GM12878 (cell line): ENCODE results near the gene RPS23. TPM values are rescaled to one million over a fixed set of nuclear protein-coding genes. Genes with fewer than 3 reads are reported as not detected.
A peak's percentile ranks its signal among the peaks of the same experiment; 100 is the strongest.

Source experiments
- ATAC-seq: fragments of 200-7000 bp; cut with Tn5 transposase; 3 replicates; pipeline ENCODE4 v1.9.1; 2020; ENCODE audit warnings: mild to moderate bottlenecking, moderate library complexity
- BruUV-seq: library from RNA; stranded (reverse); fragments of 400-500 nt; replicated peaks from 2 replicates; lab custom pipeline; 2021; lab: Mats Ljungman, UMichigan
- CTCF ChIA-PET: fragments of 300-600 bp; sonication (Branson Sonifier 250); formaldehyde crosslinking; extraction: SDS; loops from one replicate; lab custom pipeline; 2021; ENCODE audit warnings: inconsistent platforms; lab: Yijun Ruan, JAX
- POLR2A ChIA-PET: fragments of 350-600 bp; formaldehyde crosslinking; extraction: SDS; loops from one replicate; lab custom pipeline; 2021; ENCODE audit warnings: inconsistent platforms; lab: Charles Lee
- RAD21 ChIA-PET: fragments of 300-600 bp; sonication (Branson Sonifier 250); formaldehyde crosslinking; loops from one replicate; lab custom pipeline; 2023; ENCODE audit warnings: antibody characterized with exemption; ENCODE audit not compliant: unreplicated experiment; lab: Charles Lee
- SMC1A ChIA-PET: fragments of 300-600 bp; sonication (Branson Sonifier 250); formaldehyde crosslinking; loops from one replicate; lab custom pipeline; 2023; ENCODE audit not compliant: unreplicated experiment, uncharacterized antibody; lab: Charles Lee
- DNase-seq: peaks from one replicate; pipeline ENCODE4 v3.0.0-alpha.2; 2011; ENCODE audit warnings: low read depth, low spot score
- FAIRE-seq: peaks from 3 replicates; lab custom pipeline; 2011; peaks lifted over from hg19 to GRCh38; lab: Jason Lieb, UNC
- H2AFZ ChIP-seq: 2 replicates; pipeline ENCODE4 v1.6.0; 2011; ENCODE audit warnings: low read depth, low read length, control low read depth; ENCODE audit not compliant: control insufficient read depth
- H3K27ac ChIP-seq: 2 replicates; pipeline ENCODE4 v1.5.1; 2011; ENCODE audit warnings: control low read depth; ENCODE audit not compliant: control insufficient read depth, insufficient read depth
- H3K27me3 ChIP-seq, 2 experiments: replicated peaks in 1 of 2; 2 replicates each; pipeline versions ENCODE4 v1.6.0 to v1.6.1; 2011; ENCODE audit warnings: low read length in 1 of 2; ENCODE audit not compliant: control insufficient read depth in 2 of 2, insufficient read depth in 2 of 2
- H3K36me3 ChIP-seq, 2 experiments: 2 replicates each; pipeline ENCODE4 v1.5.1; 2011; ENCODE audit warnings: low read length in 1 of 2; ENCODE audit not compliant: control insufficient read depth in 2 of 2, insufficient read depth in 2 of 2
- H3K4me1 ChIP-seq: 2 replicates; pipeline ENCODE4 v1.6.1; 2011; ENCODE audit warnings: mild to moderate bottlenecking, low read length, moderate library complexity, mixed read lengths; ENCODE audit not compliant: control insufficient read depth, insufficient read depth
- H3K4me2 ChIP-seq: 2 replicates; pipeline ENCODE4 v1.6.0; 2011; ENCODE audit warnings: control low read depth; ENCODE audit not compliant: control insufficient read depth, insufficient read depth
- H3K4me3 ChIP-seq: fragments of 200-600 bp; sonication (generic); 2 replicates; pipeline ENCODE4 v1.5.1; 2016
- H3K79me2 ChIP-seq: 2 replicates; pipeline ENCODE4 v1.6.0; 2011; ENCODE audit warnings: low read length; ENCODE audit not compliant: control insufficient read depth, insufficient read depth
- H3K9ac ChIP-seq: 2 replicates; pipeline ENCODE4 v1.8.0; 2011; ENCODE audit warnings: low read length, control low read depth, mixed read lengths; ENCODE audit not compliant: control insufficient read depth, insufficient read depth
- H3K9me3 ChIP-seq: replicated peaks from 3 replicates; pipeline ENCODE4 v1.5.1; 2011; ENCODE audit warnings: mild to moderate bottlenecking, low read length; ENCODE audit not compliant: control insufficient read depth, insufficient read depth
- H4K20me1 ChIP-seq: 2 replicates; pipeline ENCODE4 v1.6.0; 2011; ENCODE audit not compliant: control insufficient read depth, insufficient read depth
- EGR1 ChIP-seq, 2 experiments: IDR thresholded peaks; 1 replicate in 1 of 2; 2 replicates in 1 of 2; pipeline ENCODE4 v1.6.1; 2011 to 2012; ENCODE audit warnings: low read depth in 2 of 2, low read length in 2 of 2, borderline replicate concordance in 1 of 2, mild to moderate bottlenecking in 1 of 2, moderate library complexity in 1 of 2
- HDAC6 ChIP-seq: fragments of 200-600 bp; sonication (generic); IDR thresholded peaks from one replicate; pipeline ENCODE4 v1.8.0; 2017; ENCODE audit warnings: antibody characterized with exemption; ENCODE audit not compliant: unreplicated experiment
- JUND ChIP-seq: IDR thresholded peaks from 2 replicates; pipeline ENCODE4 v1.6.1; 2012; ENCODE audit warnings: low read depth, mild to moderate bottlenecking, low read length, improper control_type of control experiment, moderate library complexity
- NFYA ChIP-seq: IDR thresholded peaks from 2 replicates; pipeline ENCODE4 v1.6.1; 2011; ENCODE audit warnings: low read depth, mild to moderate bottlenecking, low read length, improper control_type of control experiment, borderline replicate concordance
- STAT1 ChIP-seq: fragments of 450-650 bp; conservative IDR thresholded peaks from 2 replicates; pipeline ENCODE4 v1.6.1; 2014; ENCODE audit warnings: antibody characterized with exemption, mild to moderate bottlenecking
- YY1 ChIP-seq: IDR thresholded peaks from 2 replicates; pipeline ENCODE4 v1.6.1; 2011; ENCODE audit warnings: low read depth, mild to moderate bottlenecking, low read length
- ZNF274 ChIP-seq: IDR thresholded peaks from one replicate; pipeline ENCODE4 v1.8.0; 2011; ENCODE audit not compliant: insufficient read length, insufficient read depth
- ZNF592 ChIP-seq: fragments of 450-650 bp; IDR thresholded peaks from 2 replicates; pipeline ENCODE4 v1.6.1; 2017; ENCODE audit warnings: mild to moderate bottlenecking, moderate library complexity
- WGBS: methylation state at CpG from one replicate; pipeline ENCODE4 v1.1.6; 2016; ENCODE audit warnings: low lambda C conversion rate; ENCODE audit not compliant: insufficient replicate concordance, insufficient coverage; ENCODE audit errors: missing lambda C conversion rate; 5-methylcytosine and 5-hydroxymethylcytosine counted together
- in situ Hi-C: fragments of 300-500 bp; cut with MboI; formaldehyde crosslinking; loops from 9 replicates; pipeline ENCODE4 v1.14.3; 2018; ENCODE audit warnings: mixed read lengths
- intact Hi-C: fragments of 100-400 bp; cut with micrococcal nuclease; formaldehyde crosslinking; loops from one replicate; pipeline ENCODE4 v1.14.2; 2022; ENCODE audit not compliant: unreplicated experiment
- polyA plus RNA-seq, 11 experiments: library from polyadenylated mRNA; depleted of rRNA in 4 of 11; unstranded in 6 of 11; stranded (reverse) in 5 of 11; fragments of >200 nt; fragmentation: Nextera tagmentation in 4 of 11; fragmentation: Illumina TruSeq in 1 of 11; extraction: Ambion mirVana in 4 of 11; extraction: Trizol in 1 of 11; gene quantifications; 1 replicate in 1 of 11; 2 replicates in 10 of 11; pipeline versions ENCODE4 v1.2.1 to v1.2.3, GENCODE V29; 2011 to 2016; ENCODE audit warnings: inconsistent platforms in 2 of 11, missing spikeins in 2 of 11, low read depth in 1 of 11
- total RNA-seq, 4 experiments: library from RNA; depleted of rRNA in 3 of 4; stranded (reverse); fragments of >200 nt in 3 of 4; fragmentation: Illumina TruSeq in 1 of 4; extraction: Trizol in 1 of 4; gene quantifications; 2 replicates each; pipeline versions ENCODE4 v1.2.1 to v1.2.3, GENCODE V29; 2013 to 2021
- TF ChIP-seq, protein P1 (sequence below): IDR thresholded peaks from 2 replicates; pipeline ENCODE4 v1.6.1; 2011; ENCODE audit warnings: mild to moderate bottlenecking, low read depth, low read length, moderate library complexity; ENCODE audit not compliant: insufficient replicate concordance
- TF ChIP-seq, protein P2 (sequence below): fragments of 450-650 bp; IDR thresholded peaks from 2 replicates; pipeline ENCODE4 v1.6.1; 2017; ENCODE audit warnings: mild to moderate bottlenecking, low read depth, inconsistent platforms; ENCODE audit not compliant: poor library complexity, severe bottlenecking
- TF ChIP-seq, protein P3 (sequence below): IDR thresholded peaks from 2 replicates; pipeline ENCODE4 v1.6.1; 2011; ENCODE audit warnings: low read depth, mild to moderate bottlenecking, low read length, moderate library complexity, borderline replicate concordance; ENCODE audit errors: extremely low read depth

Gene RPS23
- total and polyA plus RNA-seq, 10 of the 15 experiments (the other 5 are each of a cell fraction or from before 2014, with no cell fraction given): 2,489 to 8,145 (median 5,256) TPM

- TF ChIP-seq, protein P1, sequence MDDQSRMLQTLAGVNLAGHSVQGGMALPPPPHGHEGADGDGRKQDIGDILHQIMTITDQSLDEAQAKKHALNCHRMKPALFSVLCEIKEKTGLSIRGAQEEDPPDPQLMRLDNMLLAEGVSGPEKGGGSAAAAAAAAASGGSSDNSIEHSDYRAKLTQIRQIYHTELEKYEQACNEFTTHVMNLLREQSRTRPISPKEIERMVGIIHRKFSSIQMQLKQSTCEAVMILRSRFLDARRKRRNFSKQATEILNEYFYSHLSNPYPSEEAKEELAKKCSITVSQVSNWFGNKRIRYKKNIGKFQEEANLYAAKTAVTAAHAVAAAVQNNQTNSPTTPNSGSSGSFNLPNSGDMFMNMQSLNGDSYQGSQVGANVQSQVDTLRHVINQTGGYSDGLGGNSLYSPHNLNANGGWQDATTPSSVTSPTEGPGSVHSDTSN: no peak
- TF ChIP-seq YY1: no peak
These were observed 43.3 kb downstream of the RPS23 start (continued) for GRCh38 chr5:82234885-82235284.

DNA sequence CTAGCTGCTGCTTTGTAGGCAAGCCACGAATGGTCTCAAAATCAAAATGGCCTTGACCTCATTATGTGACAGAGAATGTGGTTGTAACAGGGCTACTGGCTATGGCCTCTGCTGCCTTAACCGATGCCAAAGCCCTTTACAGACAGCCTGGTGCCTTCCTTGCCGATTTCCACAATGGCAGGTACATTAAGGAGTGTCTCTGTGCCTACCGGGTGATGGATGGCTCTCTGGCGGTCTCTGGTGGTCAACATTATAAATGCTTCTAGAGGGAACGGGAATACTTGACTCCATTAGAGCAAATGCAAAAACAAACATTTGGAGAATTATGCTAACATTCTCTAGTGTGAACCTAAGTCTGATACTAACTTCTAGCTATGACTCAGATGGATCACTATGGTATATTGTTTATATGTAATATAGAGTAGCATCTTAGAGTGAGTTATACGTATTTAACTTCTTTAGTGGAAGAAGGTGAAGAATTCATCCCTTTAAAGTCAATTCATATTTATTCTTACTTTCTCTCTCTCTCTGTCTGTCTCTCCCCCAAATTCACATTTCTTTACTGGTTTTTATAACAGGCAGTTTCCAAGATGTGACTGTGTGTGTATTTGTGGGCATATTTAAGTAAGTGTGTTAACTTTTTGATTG is 52.5 kb downstream of the RPS23 start:
- in situ Hi-C loops (loop anchor here (5.0 to 10.0 kb wide), 2 partner anchors 718 to 801 kb away; no protein-coding TSS in a partner anchor), intact Hi-C loops (loop anchor here (1.0 to 10.0 kb wide), 7 partner anchors 51 to 799 kb away; partner anchors contain the start of genes ATG10 and SSBP2)
- Histone ChIP-seq H3K27me3 (no peaks in the 10 kb centered on the region), H3K9ac (no peak overlapping the region), H4K20me1 (no peaks in the 10 kb centered on the region), H3K36me3 (no peaks in the 10 kb centered on the region), H3K9me3 (no peaks in the 10 kb centered on the region), H3K4me3 (no peak overlapping the region), H3K27ac (no peak overlapping the region), H2AFZ (peak overlapping the region; percentile 50), H3K79me2 (no peaks in the 10 kb centered on the region), H3K4me1 (no peaks in the 10 kb centered on the region), H3K4me2 (no peak overlapping the region)
- POLR2A ChIA-PET: interaction anchor here (0.5 to 1.0 kb wide), 4 partner anchors 51 to 260 kb away, joined by 3 to 4 read pairs (median 3); no protein-coding TSS in a partner anchor
- DNase-seq (peak; percentile 37), FAIRE-seq (peak; percentile 92), ATAC-seq (peak; percentile 97)
- CTCF ChIA-PET: interaction anchor here (0.6 to 4.7 kb wide), 47 partner anchors 8 to 962 kb away, joined by 3 to 177 read pairs (median 5); partner anchors contain the start of gene ZCCHC9
- RAD21 ChIA-PET: interaction anchor here (1.0 to 3.3 kb wide), 19 partner anchors 11 to 800 kb away, joined by 3 to 59 read pairs (median 4); no protein-coding TSS in a partner anchor
- 24% methylated on average over 7 of the region's 7 CpGs for WGBS
- BruUV-seq: no TSS peak
- SMC1A ChIA-PET: interaction anchor here (0.6 to 9.3 kb wide), 40 partner anchors 9 to 960 kb away, joined by 3 to 159 read pairs (median 5); no protein-coding TSS in a partner anchor
- TF ChIP-seq NFYA (no peak), JUND (no peak), STAT1 (no peak), ZNF592 (no peak), ZNF274 (no peak), HDAC6 (no peak), EGR1 (IDR thresholded peaks at IDR 0.05; ENCODE audit: borderline replicate concordance in 1 of 2, low read depth in 2 of 2, low read length in 2 of 2) (no peak)
- TF ChIP-seq, protein P2, sequence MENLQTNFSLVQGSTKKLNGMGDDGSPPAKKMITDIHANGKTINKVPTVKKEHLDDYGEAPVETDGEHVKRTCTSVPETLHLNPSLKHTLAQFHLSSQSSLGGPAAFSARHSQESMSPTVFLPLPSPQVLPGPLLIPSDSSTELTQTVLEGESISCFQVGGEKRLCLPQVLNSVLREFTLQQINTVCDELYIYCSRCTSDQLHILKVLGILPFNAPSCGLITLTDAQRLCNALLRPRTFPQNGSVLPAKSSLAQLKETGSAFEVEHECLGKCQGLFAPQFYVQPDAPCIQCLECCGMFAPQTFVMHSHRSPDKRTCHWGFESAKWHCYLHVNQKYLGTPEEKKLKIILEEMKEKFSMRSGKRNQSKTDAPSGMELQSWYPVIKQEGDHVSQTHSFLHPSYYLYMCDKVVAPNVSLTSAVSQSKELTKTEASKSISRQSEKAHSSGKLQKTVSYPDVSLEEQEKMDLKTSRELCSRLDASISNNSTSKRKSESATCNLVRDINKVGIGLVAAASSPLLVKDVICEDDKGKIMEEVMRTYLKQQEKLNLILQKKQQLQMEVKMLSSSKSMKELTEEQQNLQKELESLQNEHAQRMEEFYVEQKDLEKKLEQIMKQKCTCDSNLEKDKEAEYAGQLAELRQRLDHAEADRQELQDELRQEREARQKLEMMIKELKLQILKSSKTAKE: peak; percentile 17
- TF ChIP-seq, protein P3, sequence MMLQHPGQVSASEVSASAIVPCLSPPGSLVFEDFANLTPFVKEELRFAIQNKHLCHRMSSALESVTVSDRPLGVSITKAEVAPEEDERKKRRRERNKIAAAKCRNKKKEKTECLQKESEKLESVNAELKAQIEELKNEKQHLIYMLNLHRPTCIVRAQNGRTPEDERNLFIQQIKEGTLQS: no peak
